ENCODE results near the gene DDAH1.

GRCh38 chr1:85413169-85413568 is 51.8 kb downstream of the DDAH1 start:
- TF ChIP-seq CTCF (IDR thresholded peaks at IDR 0.05; ENCODE audit: extremely low read depth in 1 of 2, insufficient read depth in 1 of 2, low read depth in 1 of 2, low read length in 2 of 2) (no peak), EZH2 (IDR thresholded peaks at IDR 0.05; ENCODE audit: borderline replicate concordance, low read depth, low read length, severe bottlenecking) (no peak), POLR2A (IDR thresholded peaks at IDR 0.05; ENCODE audit: low read depth, low read length) (no peak), JUN (IDR thresholded peaks at IDR 0.05; ENCODE audit: borderline replicate concordance, insufficient read depth, insufficient read length, low read depth) (no peak)
